Naive thymus-derived CD4-positive, alpha-beta T cell (primary cell): ENCODE results near the gene PCCA. TPM values are rescaled to one million over a fixed set of nuclear protein-coding genes. Genes with fewer than 3 reads are reported as not detected.
"Not testable (repeated sequence)": the region's sequence is repeated elsewhere in the genome, so short reads cannot be mapped to it uniquely, and the experiment has no call there.

ENCODE experiments used
- ATAC-seq: fragments of 150-1000 bp; cut with Tn5 transposase; 2 replicates; pipeline ENCODE4 v1.10.0; 2021; ENCODE audit warnings: mild to moderate bottlenecking, moderate library complexity
- CTCF ChIA-PET: fragments of 350-600 bp; sonication (Branson Sonifier 250); formaldehyde crosslinking; loops from one replicate; lab custom pipeline; 2021; ENCODE audit warnings: antibody characterized with exemption; lab: Charles Lee
- POLR2A ChIA-PET: fragments of 350-600 bp; sonication (Branson Sonifier 250); formaldehyde crosslinking; loops from one replicate; lab custom pipeline; 2021; ENCODE audit warnings: antibody characterized with exemption, inconsistent platforms; lab: Charles Lee
- DNase-seq, 9 donors: peaks; one replicate each; pipeline versions ENCODE4 v3.0.0 to v3.0.0-alpha.2; 2020 to 2022; ENCODE audit warnings: mixed read lengths in 1 of 9
- H3K27ac ChIP-seq: one replicate; pipeline ENCODE4 v1.7.0; 2013; ENCODE audit warnings: mild to moderate bottlenecking, low read depth, low read length, moderate library complexity
- H3K27me3 ChIP-seq, 2 donors: one replicate each; pipeline ENCODE4 v1.7.0; 2013; ENCODE audit warnings: low read length in 2 of 2, mild to moderate bottlenecking in 2 of 2, moderate library complexity in 2 of 2; ENCODE audit not compliant: control insufficient read depth in 2 of 2, insufficient read depth in 2 of 2
- H3K36me3 ChIP-seq, 3 experiments: 1 replicate in 2 of 3; 2 replicates in 1 of 3; pipeline ENCODE4 v1.7.0; 2013; ENCODE audit warnings: low read length in 3 of 3, mild to moderate bottlenecking in 3 of 3, moderate library complexity in 1 of 3; ENCODE audit not compliant: insufficient read depth in 3 of 3, control insufficient read depth in 2 of 3
- H3K4me1 ChIP-seq, 2 donors: one replicate each; pipeline ENCODE4 v1.7.0; 2013; ENCODE audit warnings: low read length in 2 of 2, mild to moderate bottlenecking in 2 of 2, moderate library complexity in 1 of 2; ENCODE audit not compliant: control insufficient read depth in 2 of 2, insufficient read depth in 2 of 2
- H3K4me3 ChIP-seq: 2 replicates; pipeline ENCODE4 v1.7.0; 2013; ENCODE audit warnings: mild to moderate bottlenecking, low read length
- H3K9me3 ChIP-seq, 3 experiments: 1 replicate in 2 of 3; 2 replicates in 1 of 3; pipeline ENCODE4 v1.7.0; 2013; ENCODE audit warnings: low read length in 3 of 3; ENCODE audit not compliant: control insufficient read depth in 2 of 3
- H3K27ac Mint-ChIP-seq, 9 donors: one replicate each; pipeline ENCODE4 v1.8.0; 2020 to 2022; ENCODE audit warnings: mixed read lengths in 9 of 9, mild to moderate bottlenecking in 8 of 9, moderate library complexity in 5 of 9, inconsistent platforms in 2 of 9
- H3K27me3 Mint-ChIP-seq, 5 donors: one replicate each; pipeline ENCODE4 v1.8.0; 2021 to 2022; ENCODE audit warnings: mixed read lengths in 5 of 5, mild to moderate bottlenecking in 1 of 5
- H3K36me3 Mint-ChIP-seq, 5 donors: one replicate each; pipeline ENCODE4 v1.8.0; 2020 to 2022; ENCODE audit warnings: mixed read lengths in 5 of 5, mild to moderate bottlenecking in 3 of 5, inconsistent platforms in 1 of 5
- H3K4me1 Mint-ChIP-seq, 7 donors: one replicate each; pipeline ENCODE4 v1.8.0; 2020 to 2022; ENCODE audit warnings: mixed read lengths in 7 of 7, mild to moderate bottlenecking in 3 of 7, inconsistent platforms in 1 of 7
- H3K4me3 Mint-ChIP-seq, 10 donors: one replicate each; pipeline ENCODE4 v1.8.0; 2020 to 2022; ENCODE audit warnings: mild to moderate bottlenecking in 10 of 10, mixed read lengths in 10 of 10, moderate library complexity in 6 of 10, inconsistent platforms in 2 of 10
- H3K9me3 Mint-ChIP-seq, 11 donors: one replicate each; pipeline ENCODE4 v1.8.0; 2020 to 2022; ENCODE audit warnings: mixed read lengths in 11 of 11, mild to moderate bottlenecking in 4 of 11, inconsistent platforms in 1 of 11, moderate library complexity in 1 of 11
- intact Hi-C, 2 donors: fragments of 100-400 bp; cut with micrococcal nuclease; formaldehyde crosslinking; loops; one replicate each; pipeline ENCODE4 v1.15.1; 2023
- polyA plus RNA-seq, 2 donors: library from polyadenylated mRNA; unstranded; fragments of 300-500 nt; fragmentation: Illumina TruSeq; gene quantifications; one replicate each; pipeline ENCODE4 v1.2.3, GENCODE V29; 2021
- total RNA-seq, 6 experiments: library from RNA in 5 of 6; stranded (reverse) in 5 of 6; gene quantifications; 1 replicate in 5 of 6; 2 replicates in 1 of 6; pipeline ENCODE4 v1.2.3 and lab custom pipeline; 2021 to 2026

PCCA gene
- total and polyA plus RNA-seq, 7 experiments from 2014 or later, result 7.3 to 14.6 (median 11.3) TPM

DNA sequence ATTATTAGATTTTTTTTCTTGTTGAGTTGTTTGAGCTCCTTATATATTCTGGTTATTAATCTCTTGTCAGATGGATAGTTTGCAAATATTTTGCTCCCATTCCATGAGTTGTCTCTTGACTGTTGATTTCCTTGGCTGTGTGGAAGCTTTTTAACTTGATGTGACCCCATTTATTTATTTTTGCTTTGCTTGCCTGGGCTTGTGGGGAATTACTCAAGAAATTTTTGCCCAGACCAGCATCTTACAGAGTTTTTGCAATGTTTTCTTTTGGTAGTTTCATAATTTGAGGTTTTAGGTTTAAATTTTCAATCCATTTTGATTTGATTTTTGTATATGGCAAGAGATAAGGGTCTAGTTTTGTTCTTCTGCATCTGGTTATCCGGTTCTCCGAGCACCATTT is 124.7 kb downstream of the PCCA start:
- ChIA-PET POLR2A (no interaction called here), CTCF (no interaction called here)
- Mint-ChIP-seq H3K27me3 (no peaks in the 10 kb centered on the region), H3K36me3 (peaks cover 17 to 63% (median 48%) of the 10 kb centered on the region in 5 donors), H3K4me1 (peaks cover 0 to 5% (median 0%) of the 10 kb centered on the region in 7 donors), H3K9me3 (peaks cover 0 to 10% (median 0%) of the 10 kb centered on the region in 11 donors), H3K27ac (no peak overlapping the region), H3K4me3 (no peak overlapping the region)
- intact Hi-C loops, result no loop called here
- Histone ChIP-seq H3K36me3 (no peaks in the 10 kb centered on the region), H3K9me3 (no peaks in the 10 kb centered on the region), H3K27me3 (no peaks in the 10 kb centered on the region), H3K27ac (no peak overlapping the region), H3K4me3 (no peak overlapping the region), H3K4me1 (no peaks in the 10 kb centered on the region)
- DNase-seq, result no peak
- ATAC-seq, result no peak

DNA sequence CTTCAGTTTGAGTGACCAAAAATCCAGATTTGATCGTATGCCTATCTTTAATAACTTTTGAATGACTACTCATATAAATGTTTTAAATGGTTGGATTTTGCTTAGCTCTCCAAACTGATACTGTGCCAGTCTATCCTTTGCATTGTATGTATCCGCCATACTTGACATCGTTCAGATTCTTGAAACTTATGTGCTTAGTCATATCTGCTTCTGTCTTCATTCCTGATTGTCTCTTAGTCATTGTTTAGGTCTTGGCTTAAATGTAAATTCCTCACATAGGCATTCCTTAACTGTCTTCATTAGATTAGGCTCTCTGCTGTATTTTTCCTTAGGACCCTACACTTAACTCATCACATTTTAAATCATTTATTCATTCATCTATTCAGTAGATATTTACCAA is 126.0 kb downstream of the PCCA start:
- H3K27me3 ChIP-seq, result no peaks in the 10 kb centered on the region
- Mint-ChIP-seq H3K4me3 (no peak overlapping the region), H3K36me3 (peaks cover 17 to 61% (median 47%) of the 10 kb centered on the region in 5 donors), H3K4me1 (peaks cover 0 to 5% (median 0%) of the 10 kb centered on the region in 7 donors), H3K9me3 (peaks cover 0 to 10% (median 0%) of the 10 kb centered on the region in 11 donors), H3K27ac (no peak overlapping the region), H3K27me3 (no peaks in the 10 kb centered on the region)
- H3K36me3 ChIP-seq, result no peaks in the 10 kb centered on the region
- ATAC-seq, result no peak
- intact Hi-C loops, result no loop called here
- no peaks in the 10 kb centered on the region for H3K9me3 ChIP-seq
- ChIA-PET POLR2A (no interaction called here), CTCF (no interaction called here)
- no peak overlapping the region for H3K4me3 ChIP-seq
- H3K4me1 ChIP-seq, result no peaks in the 10 kb centered on the region
- no peak overlapping the region for H3K27ac ChIP-seq
- no peak for DNase-seq

DNA sequence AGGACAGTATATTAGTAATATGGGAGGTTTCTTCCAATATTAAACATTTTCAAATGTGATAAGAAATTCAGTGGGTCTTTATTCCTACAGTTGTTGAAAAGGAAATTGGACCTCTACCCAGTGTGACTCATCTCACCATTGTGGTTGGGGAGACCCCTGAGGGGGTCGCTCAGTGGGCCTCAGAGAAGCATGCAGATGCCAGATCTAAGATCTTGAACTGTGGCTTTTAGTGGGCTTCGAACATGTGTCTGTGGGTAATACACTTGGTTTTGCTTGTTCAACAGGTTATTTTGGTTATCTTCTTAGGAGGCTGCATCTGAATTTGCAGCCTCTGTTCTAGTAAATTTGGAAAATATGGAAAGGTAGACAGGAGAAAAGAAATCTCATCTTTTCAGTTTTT is 132.3 kb downstream of the PCCA start:
- H3K4me3 ChIP-seq, result no peak overlapping the region
- POLR2A ChIA-PET, result no interaction called here
- CTCF ChIA-PET, result no interaction called here
- peaks cover 0 to 3% (median 0%) of the 10 kb centered on the region in 11 donors for H3K9me3 Mint-ChIP-seq
- no peak overlapping the region for H3K27ac Mint-ChIP-seq
- H3K4me1 ChIP-seq, result no peaks in the 10 kb centered on the region
- no peak overlapping the region for H3K27ac ChIP-seq
- no peaks in the 10 kb centered on the region for H3K9me3 ChIP-seq
- no peak overlapping the region for H3K4me3 Mint-ChIP-seq
- ATAC-seq, result no peak
- no peak for DNase-seq
- no peaks in the 10 kb centered on the region for H3K27me3 Mint-ChIP-seq
- peaks cover 3 to 34% (median 18%) of the 10 kb centered on the region in 5 donors for H3K36me3 Mint-ChIP-seq
- no peaks in the 10 kb centered on the region for H3K36me3 ChIP-seq
- no peaks in the 10 kb centered on the region for H3K27me3 ChIP-seq
- intact Hi-C loops, result no loop called here
- no peaks in the 10 kb centered on the region for H3K4me1 Mint-ChIP-seq

DNA sequence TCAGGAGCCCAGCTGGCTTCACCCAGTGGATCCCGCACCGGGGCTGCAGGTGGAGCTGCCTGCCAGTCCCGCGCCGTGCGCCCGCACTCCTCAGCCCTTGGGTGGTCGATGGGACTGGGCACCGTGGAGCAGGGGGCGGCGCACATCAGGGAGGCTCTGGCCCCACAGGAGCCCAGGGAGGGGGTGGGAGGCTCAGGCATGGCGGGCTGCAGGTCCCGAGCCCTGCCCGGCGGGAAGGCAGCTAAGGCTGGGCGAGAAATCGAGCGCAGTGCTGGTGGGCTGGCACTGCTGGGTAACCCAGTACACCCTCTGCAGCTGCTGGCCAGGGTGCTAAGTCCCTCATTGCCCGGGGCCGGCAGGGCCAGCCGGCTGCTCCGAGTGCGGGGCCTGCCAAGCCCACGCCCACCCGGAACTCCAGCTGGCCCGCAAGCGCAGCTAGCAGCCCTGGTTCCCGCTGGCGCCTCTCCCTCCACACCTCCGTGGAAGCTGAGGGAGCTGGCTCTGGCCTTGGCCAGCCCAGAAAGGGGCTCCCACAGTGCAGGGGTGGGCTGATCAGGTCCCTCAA is 135.2 kb downstream of the PCCA start:
- H3K9me3 ChIP-seq, H3K36me3 ChIP-seq, CTCF ChIA-PET, H3K27me3 ChIP-seq, H3K4me3 Mint-ChIP-seq, H3K4me1 Mint-ChIP-seq, H3K4me1 ChIP-seq, ATAC-seq, POLR2A ChIA-PET, DNase-seq, H3K27ac Mint-ChIP-seq, H3K4me3 ChIP-seq, H3K9me3 Mint-ChIP-seq, H3K27ac ChIP-seq, H3K27me3 Mint-ChIP-seq, intact Hi-C loops: not testable (repeated sequence)
- H3K36me3 Mint-ChIP-seq, result peaks cover 0 to 32% (median 13%) of the 10 kb centered on the region in 5 donors

DNA sequence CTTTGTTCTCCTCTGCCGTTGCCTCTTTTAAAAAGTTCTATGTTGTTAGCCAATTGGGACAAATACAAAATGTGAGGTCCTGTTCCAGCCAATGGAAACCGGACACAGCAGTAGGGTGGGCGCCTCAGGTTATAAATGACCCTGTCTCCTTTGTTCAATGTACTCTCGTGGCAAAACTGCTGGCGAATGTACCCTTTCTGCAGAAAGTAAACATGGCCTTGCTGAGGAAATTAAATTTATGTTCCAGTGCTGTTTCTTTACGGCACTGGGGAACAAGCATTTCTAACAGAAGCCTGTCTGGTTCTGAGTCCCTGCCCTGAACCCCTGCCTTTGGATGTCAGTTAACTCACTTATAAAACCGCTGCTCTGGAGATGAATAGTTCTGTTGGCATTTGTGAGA is 140.7 kb downstream of the PCCA start:
- ChIA-PET POLR2A (no interaction called here), CTCF (interaction anchor here (1.5 kb wide), 1 partner anchor 573 kb away, joined by 5 read pairs; no protein-coding TSS in a partner anchor)
- Histone ChIP-seq H3K9me3 (no peaks in the 10 kb centered on the region), H3K4me3 (no peak overlapping the region), H3K27ac (no peak overlapping the region), H3K36me3 (no peaks in the 10 kb centered on the region), H3K27me3 (no peaks in the 10 kb centered on the region), H3K4me1 (peaks cover 0 to 5% of the 10 kb centered on the region in 2 donors)
- no peak overlapping the region for H3K4me3 Mint-ChIP-seq
- peaks cover 0 to 3% (median 0%) of the 10 kb centered on the region in 5 donors for H3K27me3 Mint-ChIP-seq
- no peaks in the 10 kb centered on the region for H3K4me1 Mint-ChIP-seq
- H3K9me3 Mint-ChIP-seq, result peaks cover 0 to 3% (median 0%) of the 10 kb centered on the region in 11 donors
- intact Hi-C loops, result loop anchor here (5.0 to 10.0 kb wide), 3 partner anchors 142 to 1055 kb away; partner anchors contain the start of gene PCCA (in 2 of the 2)
- no peak for DNase-seq
- no peak overlapping the region for H3K27ac Mint-ChIP-seq
- peaks cover 0 to 11% (median 0%) of the 10 kb centered on the region in 5 donors for H3K36me3 Mint-ChIP-seq
- ATAC-seq, result no peak

DNA sequence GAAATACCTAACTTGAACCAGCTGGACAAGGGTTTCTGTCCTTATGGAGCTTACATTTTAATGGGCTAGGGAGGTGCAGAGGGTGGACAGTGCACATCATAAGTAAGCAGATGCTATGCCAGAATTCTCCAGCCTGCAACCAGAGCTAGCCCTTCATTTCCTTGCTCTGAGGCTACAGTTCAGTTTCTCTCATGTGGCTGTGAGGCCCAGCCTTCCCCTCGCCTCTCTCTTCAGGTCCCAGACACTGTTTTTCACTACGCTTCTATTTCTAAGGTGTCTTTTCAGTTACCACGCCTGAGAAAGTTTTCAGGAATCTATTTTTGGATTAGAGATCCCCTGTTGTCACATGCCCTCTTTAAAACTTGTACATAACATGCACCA is 141.9 kb downstream of the PCCA start:
- Histone ChIP-seq H3K36me3 (no peaks in the 10 kb centered on the region), H3K9me3 (no peaks in the 10 kb centered on the region), H3K27me3 (no peaks in the 10 kb centered on the region), H3K27ac (no peak overlapping the region), H3K4me1 (peaks cover 0 to 5% of the 10 kb centered on the region in 2 donors), H3K4me3 (no peak overlapping the region)
- ATAC-seq (no peak), DNase-seq (no peak)
- no peak overlapping the region for H3K4me3 Mint-ChIP-seq
- peaks cover 0 to 3% (median 0%) of the 10 kb centered on the region in 5 donors for H3K27me3 Mint-ChIP-seq
- no peak overlapping the region for H3K27ac Mint-ChIP-seq
- H3K9me3 Mint-ChIP-seq, result no peaks in the 10 kb centered on the region
- H3K4me1 Mint-ChIP-seq, result peaks cover 3 to 8% (median 5%) of the 10 kb centered on the region in 7 donors
- intact Hi-C loops, result loop anchor here (5.0 to 10.0 kb wide), 3 partner anchors 143 to 1056 kb away; partner anchors contain the start of gene PCCA (in 2 of the 2)
- H3K36me3 Mint-ChIP-seq, result peaks cover 0 to 4% (median 0%) of the 10 kb centered on the region in 5 donors
- ChIA-PET POLR2A (no interaction called here), CTCF (interaction anchor here (0.6 to 1.0 kb wide), 2 partner anchors 286 to 574 kb away, joined by 3 to 4 read pairs; no protein-coding TSS in a partner anchor)
